ENCODE results near the gene KRTAP4-2. TPM values are rescaled to one million over a fixed set of nuclear protein-coding genes. Genes with fewer than 3 reads are reported as not detected.
A peak's percentile ranks its signal among the peaks of the same experiment; 100 is the strongest.
"Not testable (repeated sequence)": the region's sequence is repeated elsewhere in the genome, so short reads cannot be mapped to it uniquely, and the experiment has no call there.

The KRTAP4-2 gene
- not detected in 2 replicates for total RNA-seq (2014; rRNA removed; shearing (Covaris generic))

DNA sequence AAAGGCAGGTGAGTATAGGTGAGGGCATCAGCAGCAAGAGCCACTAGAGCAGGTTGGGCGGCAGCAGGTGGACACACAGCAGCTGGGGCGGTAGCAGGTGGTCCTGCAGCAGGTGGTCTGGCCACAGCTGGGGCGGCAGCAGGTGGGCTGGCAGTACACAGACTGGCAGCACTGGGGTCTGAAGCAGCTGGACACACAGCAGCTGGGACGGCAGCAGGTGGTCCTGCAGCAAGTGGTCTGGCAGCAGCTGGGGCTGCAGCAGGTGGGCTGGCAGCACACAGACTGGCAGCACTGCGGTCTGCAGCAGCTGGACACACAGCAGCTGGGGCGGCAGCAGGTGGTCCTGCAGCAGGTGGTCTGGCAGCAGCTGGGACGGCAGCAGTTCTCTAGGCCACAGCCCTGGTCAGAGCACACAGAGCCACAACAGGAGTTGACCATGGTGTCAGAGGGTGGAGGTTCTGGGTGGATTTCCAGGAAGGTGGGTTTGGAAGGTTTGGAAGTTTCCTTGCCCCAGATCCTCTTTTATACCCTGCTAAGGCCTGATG, at the start of gene KRTAP4-2:
KRTAP4-2 (minus strand) TSS at position 495 of the 545 bp plus-strand sequence; CDS start at position 438, 57 bp downstream.
- H3K4me1 ChIP-seq (replicated peaks) = no peaks in the 10 kb centered on the region
- H3K4me3 ChIP-seq = no peak within 1 kb of the TSS
- H3K9me3 ChIP-seq (replicated peaks) = no peaks in the 10 kb centered on the region
- no peaks in the 10 kb centered on the region for H3K36me3 ChIP-seq
- DNase-seq (ENCODE audit: low read depth in 1 of 2, low spot score in 2 of 2) = no peak
- no peak within 1 kb of the TSS for H3K27ac ChIP-seq
- no peaks in the 10 kb centered on the region; the same call in 1 of the 2 replicates for H3K27me3 ChIP-seq (replicated peaks)

DNA sequence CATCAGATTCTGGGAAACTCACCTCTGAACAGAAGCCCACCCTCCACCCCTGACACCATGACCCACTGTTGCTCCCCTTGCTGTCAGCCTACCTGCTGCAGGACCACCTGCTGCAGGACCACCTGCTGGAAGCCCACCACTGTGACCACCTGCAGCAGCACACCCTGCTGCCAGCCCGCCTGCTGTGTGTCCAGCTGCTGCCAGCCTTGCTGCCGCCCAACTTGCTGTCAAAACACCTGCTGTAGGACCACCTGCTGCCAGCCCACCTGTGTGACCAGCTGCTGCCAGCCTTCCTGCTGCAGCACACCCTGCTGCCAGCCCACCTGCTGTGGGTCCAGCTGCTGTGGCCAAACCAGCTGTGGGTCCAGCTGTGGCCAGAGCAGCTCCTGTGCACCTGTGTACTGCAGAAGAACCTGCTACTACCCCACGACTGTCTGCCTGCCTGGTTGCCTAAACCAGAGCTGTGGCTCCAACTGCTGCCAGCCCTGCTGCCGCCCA, 48.6 kb upstream of the KRTAP4-2 start, which contains the start of gene KRTAP9-2:
KRTAP9-2 (plus strand) TSS at position 51 of the 498 bp plus-strand sequence; CDS start at position 58, 7 bp downstream.
- H3K9me3 ChIP-seq (replicated peaks); H3K4me3 ChIP-seq; DNase-seq (ENCODE audit: low read depth in 1 of 2, low spot score in 2 of 2); H3K27me3 ChIP-seq (replicated peaks); H3K36me3 ChIP-seq; H3K4me1 ChIP-seq (replicated peaks); H3K27ac ChIP-seq: not testable (repeated sequence)

DNA sequence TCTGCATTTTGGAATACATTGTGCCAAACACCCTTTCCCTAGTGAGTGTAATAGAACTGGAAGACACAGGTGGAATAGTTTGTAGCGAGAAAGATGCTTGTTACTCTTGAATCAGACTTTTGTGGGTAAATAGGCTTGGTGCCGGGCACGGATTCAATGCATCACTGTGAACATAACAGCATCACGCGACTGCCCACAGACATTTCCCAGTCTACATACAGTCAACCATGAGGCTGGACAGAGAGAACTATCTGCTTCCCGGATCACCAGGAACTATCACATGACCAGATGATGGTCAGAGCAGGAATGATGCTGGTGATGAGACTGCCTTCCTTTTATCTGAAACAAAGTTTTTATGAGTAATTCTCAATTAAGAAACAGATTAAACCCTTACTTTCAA, 48.0 kb upstream of the KRTAP4-2 start:
- H3K9me3 ChIP-seq (replicated peaks) = no peaks in the 10 kb centered on the region
- H3K27me3 ChIP-seq (replicated peaks) = no peaks in the 10 kb centered on the region
- DNase-seq (ENCODE audit: low read depth in 1 of 2, low spot score in 2 of 2) = no peak
- H3K27ac ChIP-seq = no peak overlapping the region
- H3K4me1 ChIP-seq (replicated peaks) = no peaks in the 10 kb centered on the region
- H3K4me3 ChIP-seq = no peak overlapping the region
- no peaks in the 10 kb centered on the region for H3K36me3 ChIP-seq

DNA sequence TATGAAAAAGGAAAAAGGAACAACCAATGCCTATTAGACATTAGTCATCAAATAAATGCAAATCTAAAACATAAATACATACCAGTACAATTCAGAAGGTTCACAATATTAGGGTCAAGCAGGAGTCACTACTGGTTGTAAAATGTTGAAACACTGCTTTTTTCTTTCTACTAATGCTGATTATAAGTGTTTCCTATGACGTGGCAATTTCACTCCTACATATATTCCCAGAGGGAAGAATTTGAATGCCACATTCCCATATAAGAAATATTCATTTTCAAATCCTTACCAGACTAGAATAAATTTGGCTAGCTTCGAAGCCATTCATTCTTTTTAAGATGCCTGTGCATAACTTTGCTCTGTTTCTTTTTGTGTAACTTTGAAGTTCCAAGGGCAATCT, 45.8 kb upstream of the KRTAP4-2 start:
- no peaks in the 10 kb centered on the region for H3K4me1 ChIP-seq (replicated peaks)
- no peaks in the 10 kb centered on the region for H3K36me3 ChIP-seq
- no peaks in the 10 kb centered on the region for H3K9me3 ChIP-seq (replicated peaks)
- no peak overlapping the region for H3K4me3 ChIP-seq
- no peak overlapping the region for H3K27ac ChIP-seq
- DNase-seq (ENCODE audit: low read depth in 1 of 2, low spot score in 2 of 2) = no peak
- H3K27me3 ChIP-seq (replicated peaks) = no peaks in the 10 kb centered on the region

DNA sequence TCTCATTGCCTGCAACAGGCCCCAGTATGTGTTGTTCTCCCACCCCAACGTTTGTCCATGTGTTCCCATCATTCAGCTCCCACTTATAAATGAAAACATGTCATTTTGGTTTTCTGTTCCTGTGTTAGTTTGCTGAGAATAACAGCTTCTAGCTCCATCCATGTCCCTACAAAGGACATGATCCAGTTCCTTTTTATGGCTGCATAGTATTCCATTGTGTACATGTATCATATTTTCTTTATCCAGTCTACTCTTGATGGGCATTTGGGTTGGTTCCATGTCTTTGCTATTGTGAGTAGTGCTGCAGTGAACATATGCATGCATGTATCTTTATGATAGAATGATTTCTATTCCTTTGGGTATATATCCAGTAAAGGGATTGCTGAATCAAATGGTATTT, 37.7 kb upstream of the KRTAP4-2 start:
- H3K9me3 ChIP-seq (replicated peaks) = no peaks in the 10 kb centered on the region
- no peaks in the 10 kb centered on the region for H3K36me3 ChIP-seq
- DNase-seq (ENCODE audit: low read depth in 1 of 2, low spot score in 2 of 2) = no peak
- H3K4me1 ChIP-seq (replicated peaks) = no peaks in the 10 kb centered on the region
- no peak overlapping the region for H3K27ac ChIP-seq
- no peak overlapping the region for H3K4me3 ChIP-seq
- H3K27me3 ChIP-seq (replicated peaks) = no peaks in the 10 kb centered on the region

DNA sequence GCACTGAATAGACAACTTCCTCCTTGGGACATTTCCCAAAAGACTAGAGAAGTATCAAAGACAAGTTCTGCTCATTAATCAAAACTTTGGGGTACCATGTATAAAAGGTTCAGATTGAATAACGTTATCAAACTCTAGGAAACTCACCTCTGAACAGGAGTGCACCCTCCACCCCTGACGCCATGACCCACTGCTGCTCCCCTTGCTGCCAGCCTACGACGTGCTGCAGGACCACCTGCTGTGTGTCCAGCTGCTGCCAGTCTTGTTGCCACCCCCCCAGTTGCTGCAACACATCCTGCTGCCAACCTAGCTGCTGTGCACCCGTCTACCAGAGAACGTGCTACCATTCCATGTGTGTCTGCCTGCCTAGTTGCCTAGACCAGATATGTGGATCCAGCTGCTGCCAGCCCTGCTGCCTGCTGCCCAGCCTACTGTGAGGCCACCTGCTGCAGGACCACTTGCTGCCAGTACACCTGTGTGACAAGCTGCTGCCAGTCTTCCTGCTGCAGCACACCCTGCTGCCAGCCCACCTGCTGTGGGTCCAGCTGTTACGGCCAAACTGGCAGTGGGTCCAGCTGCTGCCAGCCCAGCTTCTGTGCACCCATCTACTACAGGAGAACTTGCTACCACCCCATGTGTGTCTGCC, 34.6 kb upstream of the KRTAP4-2 start:
- Histone ChIP-seq H3K4me1 (replicated peaks) (no peaks in the 10 kb centered on the region), H3K4me3 (no peak overlapping the region), H3K9me3 (replicated peaks) (no peaks in the 10 kb centered on the region), H3K27me3 (replicated peaks) (no peaks in the 10 kb centered on the region), H3K27ac (no peak overlapping the region), H3K36me3 (no peaks in the 10 kb centered on the region)
- no peak for DNase-seq (ENCODE audit: low read depth in 1 of 2, low spot score in 2 of 2)

DNA sequence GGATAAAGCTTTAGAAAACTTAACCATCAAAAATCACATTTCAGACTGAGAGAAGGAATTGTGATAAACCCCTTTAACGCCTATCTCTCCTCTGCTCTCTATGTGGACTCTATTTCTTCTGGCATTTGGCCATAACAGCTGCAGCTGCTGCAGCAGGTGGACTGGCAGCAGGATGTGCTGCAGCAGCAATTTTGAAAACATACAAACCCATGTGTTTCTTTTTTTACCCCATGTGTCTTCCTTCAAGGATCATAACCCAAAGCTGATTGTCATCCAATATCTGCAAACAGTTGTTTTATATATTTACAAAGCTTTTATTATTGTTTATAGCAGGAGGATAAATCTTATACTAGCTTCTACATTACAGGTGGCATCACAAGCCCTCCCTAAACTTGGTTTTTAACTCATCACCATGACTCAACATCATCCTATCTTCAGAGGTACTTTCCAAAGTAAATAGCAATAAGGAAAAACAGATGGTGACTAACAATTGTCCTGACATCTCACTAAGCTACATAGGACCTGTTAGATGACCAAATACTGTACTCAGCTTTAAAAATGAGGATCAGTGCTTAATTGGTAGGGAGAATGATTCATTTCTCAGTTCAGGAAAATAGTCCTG, 33.9 kb upstream of the KRTAP4-2 start:
- no peak overlapping the region for H3K27ac ChIP-seq
- peak in 1 of 2 experiments; percentile 12 for DNase-seq (ENCODE audit: low read depth in 1 of 2, low spot score in 2 of 2)
- no peaks in the 10 kb centered on the region for H3K27me3 ChIP-seq (replicated peaks)
- no peaks in the 10 kb centered on the region for H3K4me1 ChIP-seq (replicated peaks)
- no peaks in the 10 kb centered on the region for H3K36me3 ChIP-seq
- H3K4me3 ChIP-seq = no peak overlapping the region
- H3K9me3 ChIP-seq (replicated peaks) = no peaks in the 10 kb centered on the region

DNA sequence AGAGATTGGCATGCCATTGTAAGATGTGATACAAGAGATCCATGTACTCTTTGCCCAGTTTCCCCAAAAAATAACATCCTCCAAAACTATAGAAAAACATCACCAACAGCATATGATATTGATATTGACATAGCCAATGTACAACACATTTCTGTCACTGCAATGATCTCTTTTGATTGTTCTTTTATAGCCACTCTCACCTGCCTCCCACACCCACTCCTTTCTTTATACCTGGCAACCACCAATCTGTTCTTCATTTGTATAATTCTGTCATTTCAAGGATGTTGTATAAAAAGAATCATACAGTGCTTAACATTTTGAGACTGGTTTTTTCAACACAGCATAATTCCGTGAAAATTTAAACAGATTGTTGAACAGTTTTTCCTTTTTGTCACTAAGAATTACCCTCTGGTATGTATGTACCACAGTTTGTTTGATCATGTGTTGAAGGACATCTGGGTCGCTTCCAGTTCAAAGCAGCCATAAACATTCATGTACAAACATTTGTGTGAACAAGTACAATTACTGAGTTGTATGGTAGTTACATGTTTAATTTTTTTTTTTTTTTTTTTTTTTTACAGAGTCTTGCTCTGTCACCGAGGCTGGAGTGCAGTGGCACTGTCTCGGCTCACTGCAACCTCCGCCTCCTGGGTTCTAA, 21.5 kb upstream of the KRTAP4-2 start:
- no peaks in the 10 kb centered on the region for H3K36me3 ChIP-seq
- no peak overlapping the region for H3K27ac ChIP-seq
- H3K27me3 ChIP-seq (replicated peaks) = no peaks in the 10 kb centered on the region
- H3K9me3 ChIP-seq (replicated peaks) = no peaks in the 10 kb centered on the region
- DNase-seq (ENCODE audit: low read depth in 1 of 2, low spot score in 2 of 2) = no peak
- H3K4me1 ChIP-seq (replicated peaks) = no peaks in the 10 kb centered on the region
- H3K4me3 ChIP-seq = no peak overlapping the region

DNA sequence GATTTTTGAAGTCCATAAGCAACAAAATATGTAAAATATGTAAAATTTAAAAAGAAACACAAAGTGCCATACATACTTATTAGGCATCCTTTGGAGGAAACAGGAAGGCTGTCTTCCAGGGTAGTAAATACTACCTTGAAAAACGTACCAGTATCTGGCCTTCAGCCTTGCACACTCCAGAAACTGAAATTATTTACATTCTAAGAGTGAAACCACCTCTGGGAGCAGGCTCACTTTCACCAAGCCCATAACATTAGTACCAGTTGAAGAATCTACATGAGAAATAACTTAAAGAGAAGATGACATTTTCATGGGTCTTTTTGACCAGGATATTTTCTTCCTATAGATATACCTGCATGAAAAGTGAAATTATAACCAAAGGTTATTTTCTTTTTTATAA, 18.0 kb upstream of the KRTAP4-2 start:
- Histone ChIP-seq H3K4me1 (replicated peaks) (no peaks in the 10 kb centered on the region), H3K36me3 (no peaks in the 10 kb centered on the region), H3K9me3 (replicated peaks) (no peaks in the 10 kb centered on the region), H3K27me3 (replicated peaks) (no peaks in the 10 kb centered on the region; the same call in 1 of the 2 replicates), H3K4me3 (no peak overlapping the region), H3K27ac (no peak overlapping the region)
- no peak for DNase-seq (ENCODE audit: low read depth in 1 of 2, low spot score in 2 of 2)

DNA sequence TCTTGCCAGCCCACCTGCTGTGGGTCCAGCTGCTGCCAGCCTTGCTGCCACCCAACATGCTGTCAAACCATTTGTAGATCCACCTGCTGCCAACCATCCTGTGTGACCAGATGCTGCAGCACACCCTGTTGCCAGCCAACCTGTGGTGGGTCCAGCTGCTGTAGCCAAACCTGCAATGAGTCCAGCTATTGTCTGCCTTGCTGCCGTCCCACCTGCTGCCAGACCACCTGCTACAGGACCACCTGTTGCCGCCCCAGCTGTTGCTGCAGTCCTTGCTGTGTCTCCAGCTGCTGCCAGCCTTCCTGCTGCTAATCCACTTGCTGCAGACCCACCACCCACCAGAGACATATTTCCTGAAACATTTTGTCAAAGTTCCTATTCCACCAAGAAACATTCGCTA, 12.3 kb upstream of the KRTAP4-2 start:
- H3K4me1 ChIP-seq (replicated peaks) = no peaks in the 10 kb centered on the region
- H3K27me3 ChIP-seq (replicated peaks) = peaks cover 13% of the 10 kb centered on the region; the same call in 1 of the 2 replicates
- no peaks in the 10 kb centered on the region for H3K9me3 ChIP-seq (replicated peaks)
- no peak overlapping the region for H3K27ac ChIP-seq
- no peak overlapping the region for H3K4me3 ChIP-seq
- no peak for DNase-seq (ENCODE audit: low read depth in 1 of 2, low spot score in 2 of 2)
- H3K36me3 ChIP-seq = no peaks in the 10 kb centered on the region

DNA sequence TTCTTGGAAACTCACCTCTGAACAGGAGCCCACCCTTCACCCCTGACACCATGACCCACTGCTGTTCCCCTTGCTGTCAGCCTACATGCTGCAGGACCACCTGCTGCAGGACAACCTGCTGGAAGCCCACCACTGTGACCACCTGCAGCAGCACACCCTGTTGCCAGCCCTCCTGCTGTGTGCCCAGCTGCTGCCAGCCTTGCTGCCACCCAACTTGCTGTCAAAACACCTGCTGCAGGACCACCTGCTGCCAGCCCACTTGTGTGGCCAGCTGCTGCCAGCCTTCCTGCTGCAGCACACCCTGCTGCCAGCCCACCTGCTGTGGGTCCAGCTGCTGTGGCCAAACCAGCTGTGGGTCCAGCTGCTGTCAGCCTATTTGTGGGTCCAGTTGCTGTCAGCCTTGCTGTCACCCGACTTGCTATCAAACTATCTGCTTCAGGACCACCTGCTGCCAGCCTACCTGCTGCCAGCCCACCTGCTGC, 11.9 kb upstream of the KRTAP4-2 start, which contains the start of gene KRTAP9-1:
KRTAP9-1 (plus strand) TSS at position 51 of the 482 bp plus-strand sequence; CDS start at position 51, 0 bp downstream.
- DNase-seq (ENCODE audit: low read depth in 1 of 2, low spot score in 2 of 2); H3K36me3 ChIP-seq; H3K4me1 ChIP-seq (replicated peaks); H3K4me3 ChIP-seq; H3K27ac ChIP-seq; H3K9me3 ChIP-seq (replicated peaks): not testable (repeated sequence)
- H3K27me3 ChIP-seq (replicated peaks) = peaks cover 13% of the 10 kb centered on the region; the same call in 1 of the 2 replicates

DNA sequence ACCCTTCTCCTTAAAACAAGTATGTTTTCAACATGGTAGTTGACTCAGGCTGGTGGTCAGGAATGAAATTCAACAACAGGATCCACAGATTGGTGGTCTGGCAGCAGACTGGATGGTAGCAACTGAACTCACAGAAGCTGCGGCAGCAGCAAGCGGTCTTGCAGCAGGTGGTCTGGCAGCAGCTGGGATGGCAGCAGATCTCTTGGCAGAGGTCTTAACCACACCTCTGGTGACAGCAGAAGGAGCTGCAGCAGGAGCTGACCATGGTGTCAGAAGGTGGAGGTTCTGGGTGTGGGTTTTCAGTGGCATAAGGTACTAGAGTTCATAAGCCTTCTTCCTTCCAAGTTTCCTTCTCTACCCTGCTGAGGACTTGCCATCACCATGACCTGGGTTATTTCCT, 8.9 kb upstream of the KRTAP4-2 start:
- H3K27ac ChIP-seq = no peak overlapping the region
- H3K4me1 ChIP-seq (replicated peaks) = no peaks in the 10 kb centered on the region
- no peak overlapping the region for H3K4me3 ChIP-seq
- no peak for DNase-seq (ENCODE audit: low read depth in 1 of 2, low spot score in 2 of 2)
- H3K9me3 ChIP-seq (replicated peaks) = no peaks in the 10 kb centered on the region
- peaks cover 13% of the 10 kb centered on the region; the same call in 1 of the 2 replicates for H3K27me3 ChIP-seq (replicated peaks)
- H3K36me3 ChIP-seq = no peaks in the 10 kb centered on the region

DNA sequence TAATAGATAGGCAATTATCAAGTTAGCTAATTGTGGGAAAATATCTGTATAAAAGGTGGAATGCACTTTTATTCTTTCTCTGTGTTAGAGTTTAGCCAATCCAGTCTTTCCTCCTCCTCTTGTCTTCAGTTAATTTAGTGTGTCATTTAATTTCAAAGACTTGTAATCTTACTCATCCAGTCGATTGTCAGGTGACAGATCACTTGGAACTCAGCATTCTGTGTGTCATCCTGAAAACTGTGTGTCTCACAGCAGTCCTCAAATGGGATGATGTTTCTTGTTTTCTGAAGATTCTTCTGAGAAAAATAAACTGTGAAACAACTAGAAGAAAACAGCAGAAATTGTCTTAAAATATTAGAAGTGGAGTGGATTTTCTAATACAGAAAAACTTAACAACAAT, 7.0 kb upstream of the KRTAP4-2 start:
- Histone ChIP-seq H3K36me3 (no peaks in the 10 kb centered on the region), H3K9me3 (replicated peaks) (no peaks in the 10 kb centered on the region), H3K27me3 (replicated peaks) (peaks cover 13% of the 10 kb centered on the region; the same call in 1 of the 2 replicates), H3K4me1 (replicated peaks) (no peaks in the 10 kb centered on the region), H3K27ac (no peak overlapping the region), H3K4me3 (no peak overlapping the region)
- no peak for DNase-seq (ENCODE audit: low read depth in 1 of 2, low spot score in 2 of 2)

Measured in SJSA1 (cell line).